ENCODE measurements around the gene A2M.

Gene A2M

DNA sequence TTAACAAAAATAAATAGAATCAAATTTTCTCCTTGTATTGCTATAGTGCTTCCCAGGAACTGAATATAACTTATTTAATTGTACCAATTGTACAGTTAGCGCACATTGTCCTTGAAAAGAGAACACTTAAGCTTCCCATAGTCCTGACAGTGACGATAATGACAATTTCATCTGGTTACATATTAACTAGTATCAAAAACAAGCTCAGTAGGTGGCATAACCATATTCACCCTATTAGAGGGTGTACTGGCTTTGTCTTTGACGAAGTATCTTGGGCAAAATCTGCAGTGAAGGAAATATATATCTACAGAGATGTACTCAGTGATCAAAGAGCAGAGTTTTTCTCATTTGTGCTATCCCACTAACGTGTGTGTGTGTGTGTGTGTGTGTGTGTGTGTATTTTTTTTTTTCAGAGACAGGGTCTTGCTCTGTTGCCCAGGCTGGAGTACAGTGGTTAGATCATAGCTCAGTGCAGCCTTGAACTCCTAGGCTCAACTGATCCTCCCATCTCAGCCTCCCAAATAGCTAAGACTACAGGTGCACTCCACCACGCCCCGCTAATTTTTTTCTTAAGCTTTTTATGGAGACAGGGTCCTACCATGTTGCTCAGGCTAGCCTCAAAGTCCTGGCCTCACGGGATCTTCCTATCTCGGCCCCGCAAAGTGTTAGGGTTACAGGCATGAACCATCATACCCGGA lies 4.9 kb upstream of the A2M start:
- DNase-seq, result no peak

DNA sequence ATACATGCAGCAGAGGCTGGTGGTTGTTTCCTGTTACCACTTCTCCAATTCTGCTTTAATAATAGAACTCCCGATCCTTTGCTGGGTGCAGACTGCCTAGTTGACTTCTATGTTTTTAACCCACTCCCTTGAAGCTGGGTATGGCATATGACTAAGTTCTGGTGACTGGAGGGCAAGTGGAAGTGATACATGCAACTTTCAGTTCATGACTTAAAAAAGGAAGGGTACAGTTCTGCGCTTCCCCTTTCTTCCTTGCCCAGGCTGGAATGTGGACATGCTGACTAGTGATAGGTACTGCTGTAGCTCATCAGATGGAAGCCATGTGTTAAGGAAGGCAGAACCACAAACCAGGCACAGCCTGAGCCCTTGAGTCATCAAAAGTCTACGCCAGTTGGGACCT lies 2.4 kb upstream of the A2M start:
- no peak for DNase-seq

DNA sequence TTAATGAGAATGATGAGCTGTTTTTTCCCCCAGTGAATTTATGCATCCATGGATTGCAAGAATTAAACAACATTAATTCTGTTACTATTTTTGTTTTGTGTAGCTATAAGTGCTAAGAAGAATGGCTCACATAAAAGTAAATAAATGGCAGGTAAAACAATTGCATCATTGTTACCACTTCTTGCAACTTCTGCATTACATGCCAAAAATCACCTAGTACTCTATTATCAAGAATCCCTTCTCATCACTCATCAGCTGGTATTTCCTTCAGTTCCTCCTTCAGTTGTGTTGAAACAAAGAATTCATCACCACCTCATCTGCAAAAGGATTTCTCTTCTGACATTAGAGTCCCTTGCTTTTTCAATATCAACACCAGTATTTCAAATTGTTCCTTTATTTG lies 773 bp downstream of the A2M start:
- DNase-seq, result no peak

GRCh38 chr12:9113987-9114309 lies 1.8 kb downstream of the A2M start:
- no peak for DNase-seq

- no peak for DNase-seq
Observed at GRCh38 chr12:9113296-9113986, 2.3 kb downstream of the A2M start.

- no peak for DNase-seq
Observed at GRCh38 chr12:9112076-9112853, 3.5 kb downstream of the A2M start.

- no peak for DNase-seq
Observed at GRCh38 chr12:9111525-9111924, 4.2 kb downstream of the A2M start.

GRCh38 chr12:9109737-9110491 lies 5.8 kb downstream of the A2M start:
- no peak for DNase-seq

DNA sequence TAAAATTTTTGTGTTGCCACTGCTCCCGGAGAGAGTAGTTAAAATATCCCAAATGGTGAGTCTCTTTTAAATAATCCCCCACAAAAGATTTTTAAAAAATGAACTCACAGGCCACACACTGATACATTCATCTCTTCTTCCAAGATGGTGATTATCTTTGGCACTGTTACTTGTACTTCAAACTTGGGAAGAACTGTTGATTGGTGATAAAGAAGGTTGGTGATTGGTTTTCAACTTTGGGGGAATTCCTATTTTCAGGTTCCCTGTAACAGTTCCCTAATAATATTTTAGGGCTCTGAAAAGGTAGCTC lies 6.6 kb downstream of the A2M start:
- no peak for DNase-seq

DNA sequence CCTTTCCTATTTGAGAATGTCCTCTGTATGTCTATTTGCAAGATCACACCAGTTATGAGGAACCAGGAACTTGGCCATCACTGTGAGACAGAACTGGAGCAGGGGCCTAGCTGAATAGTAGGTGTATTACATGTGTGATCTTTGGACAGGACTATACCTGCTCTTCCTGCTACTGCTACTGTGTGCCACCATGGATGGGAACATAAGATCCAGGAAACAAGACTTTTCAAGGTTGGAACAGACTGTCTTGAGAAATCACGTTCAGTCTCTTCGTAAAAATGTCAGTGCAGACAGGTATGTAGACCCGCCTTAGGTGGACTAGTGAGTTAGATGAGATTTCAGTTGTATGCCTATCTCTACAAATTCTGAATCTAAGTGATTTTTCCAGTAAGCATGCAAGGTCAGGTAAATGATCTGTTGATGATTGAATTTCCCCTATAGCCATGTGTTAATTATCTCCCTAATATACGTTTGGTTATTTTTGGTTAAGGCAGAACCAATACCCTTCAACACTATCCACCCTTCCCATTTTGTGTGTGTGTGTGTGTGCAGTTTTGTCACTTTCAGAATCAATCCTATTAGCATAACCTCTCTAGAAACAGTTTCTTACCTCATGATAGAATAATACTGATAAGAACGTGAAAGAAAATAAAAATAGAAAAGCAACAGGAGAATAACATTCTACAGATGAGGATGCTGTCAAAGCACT lies 7.1 kb downstream of the A2M start:
- DNase-seq, result no peak

- DNase-seq, result no peak
Observed at GRCh38 chr12:9107542-9107873, 8.2 kb downstream of the A2M start.

DNA sequence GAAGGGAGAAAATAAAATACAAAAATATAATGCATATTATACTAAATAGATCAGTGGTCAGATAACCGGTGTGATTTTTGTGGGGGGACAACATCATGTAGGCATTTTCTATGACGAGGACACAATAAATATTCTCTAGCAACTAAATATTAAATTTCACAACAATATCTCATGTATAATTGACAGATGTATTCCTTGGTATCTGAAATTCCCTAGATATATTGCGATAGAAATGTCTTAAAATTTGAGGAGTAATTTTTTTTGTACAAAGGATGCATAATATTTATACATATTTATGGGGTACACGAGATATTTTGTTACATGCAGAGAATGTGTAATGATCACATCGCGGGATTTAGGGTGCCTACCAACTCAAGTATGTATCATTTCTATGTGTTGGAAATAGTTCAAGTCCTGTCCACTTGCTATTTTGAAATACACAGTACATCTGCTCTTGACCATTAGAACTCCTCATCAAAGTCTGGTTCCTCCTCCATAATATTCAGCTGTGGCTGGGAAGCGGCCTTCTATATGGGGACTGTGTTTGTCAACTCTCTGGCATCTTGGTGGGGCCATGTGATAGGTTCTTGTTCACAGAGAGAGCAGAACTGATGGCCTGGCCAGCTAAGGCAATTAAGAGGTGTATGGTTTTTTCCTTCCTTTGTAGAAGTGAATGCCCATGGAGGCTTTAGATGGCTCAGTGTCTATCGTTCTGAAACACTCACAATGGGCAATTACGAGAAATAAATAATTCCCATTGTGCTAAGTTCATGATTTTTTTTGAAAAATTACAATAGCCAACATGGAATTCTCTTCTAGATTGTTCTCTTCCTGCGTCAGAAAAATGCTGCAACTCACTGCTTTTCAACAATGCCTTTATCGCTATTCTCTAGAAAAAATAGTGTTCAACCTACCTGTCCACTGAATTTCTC lies 8.8 kb downstream of the A2M start:
- DNase-seq, result no peak

DNA sequence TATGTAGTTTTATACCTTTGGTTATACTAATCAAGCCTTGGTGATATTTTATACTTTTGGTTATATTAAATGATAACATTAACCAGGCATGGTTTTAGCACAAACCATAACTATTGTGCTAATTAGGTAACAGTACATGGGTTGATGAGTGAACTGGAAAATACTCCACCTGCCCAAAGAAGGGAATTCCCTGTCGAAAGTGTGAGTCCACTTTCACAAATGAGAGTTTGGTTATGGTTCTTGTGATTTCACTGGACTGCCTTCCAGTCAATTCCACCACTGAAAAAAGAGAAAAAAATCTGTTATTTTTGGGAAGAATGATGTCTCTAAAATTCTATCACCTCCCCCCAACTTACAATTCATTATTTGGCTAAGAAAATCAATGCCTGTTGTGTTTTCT lies 9.7 kb downstream of the A2M start:
- no peak for DNase-seq

DNA sequence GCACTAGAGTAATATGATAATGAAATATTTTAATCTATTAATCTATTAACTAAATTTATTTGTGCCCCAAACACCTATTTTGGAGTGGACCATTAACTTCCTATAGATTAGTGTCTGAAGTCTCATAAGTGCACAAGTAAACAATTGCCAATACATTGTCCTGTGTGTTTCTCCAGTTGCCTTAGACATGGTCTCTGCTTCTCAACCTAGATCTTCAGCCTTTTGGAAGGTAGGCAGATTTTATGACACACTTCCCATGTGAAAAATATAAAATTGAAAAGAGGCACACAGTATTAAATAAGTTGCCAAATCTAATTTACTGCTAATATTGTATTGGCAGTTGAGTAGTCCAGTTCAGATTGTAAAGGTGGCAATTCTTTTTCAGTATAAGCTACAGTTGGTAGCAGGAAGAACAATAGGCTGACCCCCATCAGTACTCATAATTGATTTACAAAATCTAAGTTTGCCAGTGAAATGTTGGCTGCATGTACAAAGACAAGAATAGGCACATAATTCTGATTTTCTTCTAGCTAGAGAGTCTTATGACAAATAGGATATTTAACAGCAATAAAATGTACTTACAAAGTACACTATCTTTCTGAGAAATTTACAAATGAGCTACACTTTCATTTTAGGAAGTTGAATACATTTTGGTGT lies 10.8 kb downstream of the A2M start:
- no peak for DNase-seq

DNA sequence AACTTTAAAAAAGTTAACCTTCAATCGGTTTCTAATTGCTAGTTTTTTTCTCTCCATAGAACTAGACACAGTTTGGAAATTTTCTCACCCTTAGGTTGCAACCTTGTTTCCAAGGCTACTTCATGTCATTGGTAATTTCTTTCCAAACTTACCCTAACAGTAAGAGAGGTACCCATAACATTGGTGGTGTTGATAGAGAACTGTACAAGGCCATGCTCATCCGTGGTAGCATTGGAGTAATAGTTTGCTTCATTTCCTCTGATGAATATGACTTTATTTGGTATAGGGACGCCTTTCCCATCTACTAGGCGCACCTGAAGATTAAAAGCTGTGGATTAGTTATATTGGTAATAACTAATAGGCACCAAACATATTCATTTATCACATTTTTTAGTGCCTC lies 11.6 kb downstream of the A2M start:
- DNase-seq, result no peak

GRCh38 chr12:9103050-9103849 lies 12.5 kb downstream of the A2M start:
- DNase-seq, result no peak

DNA sequence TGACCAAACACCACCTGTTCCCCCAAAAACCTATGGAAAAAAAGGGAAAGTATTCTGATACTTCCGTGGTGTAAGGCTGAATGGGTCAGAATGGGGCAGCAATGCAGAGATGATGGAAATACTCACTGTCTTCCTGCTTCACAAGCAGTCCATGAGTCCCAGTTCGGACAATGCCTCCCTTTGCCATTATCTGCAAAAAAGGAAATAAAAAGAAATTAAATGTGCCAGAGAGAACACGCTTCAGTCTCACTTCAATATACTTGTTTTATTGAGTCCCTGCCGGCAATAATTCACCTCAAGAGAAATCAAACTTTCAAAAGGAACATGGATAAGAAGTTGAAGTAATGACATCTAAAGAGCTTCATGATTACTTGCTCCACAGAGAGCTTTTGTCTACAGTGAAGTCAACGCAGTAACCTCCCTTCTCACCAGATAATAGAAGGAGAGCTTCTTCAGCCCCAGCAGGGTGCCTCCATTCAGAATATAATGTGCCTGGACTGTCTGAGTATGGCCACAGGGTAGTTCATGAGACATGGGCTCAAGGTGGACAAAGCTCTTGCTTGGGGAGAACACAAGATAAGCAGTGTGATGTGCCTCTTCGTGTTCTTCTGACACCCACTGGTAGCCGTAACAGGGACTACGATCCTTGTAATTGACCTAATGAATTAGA lies 14.6 kb downstream of the A2M start:
- DNase-seq, result no peak

DNA sequence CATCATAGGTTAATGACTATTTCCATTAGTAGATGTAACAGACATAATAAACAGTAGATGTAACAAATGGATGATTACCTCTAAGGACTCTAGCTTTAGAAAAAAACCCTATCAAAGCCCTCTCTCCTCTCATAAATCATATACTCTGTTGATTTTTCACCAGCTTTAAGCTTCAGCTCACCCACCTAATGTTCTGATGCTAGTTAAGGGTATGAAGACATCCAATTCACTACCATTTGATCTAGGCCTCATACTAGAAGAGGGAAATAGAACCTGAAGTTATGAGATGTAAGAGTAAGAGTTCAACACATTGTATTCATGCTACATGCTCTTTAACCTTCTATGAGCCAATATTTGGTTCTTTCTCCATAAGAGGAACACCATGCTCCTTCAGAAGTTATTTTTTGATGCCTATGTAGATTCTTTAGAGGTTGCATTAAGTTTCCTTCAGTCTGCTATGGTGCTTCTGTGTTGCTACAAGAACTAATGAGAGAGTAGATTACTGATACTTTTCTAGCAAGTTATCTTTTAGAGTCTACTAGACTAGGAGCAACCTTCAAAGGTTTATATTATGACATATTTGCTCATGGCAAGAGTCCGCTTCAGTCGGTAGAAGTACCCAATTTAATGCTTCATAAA lies 16.0 kb downstream of the A2M start:
- DNase-seq, result no peak

- DNase-seq, result no peak
Observed at GRCh38 chr12:9098463-9099026, 17.2 kb downstream of the A2M start.

Data from stimulated activated CD4-positive, alpha-beta T cell treated with anti-CD3 and anti-CD28 coated beads, Interleukin-2, amount 100 ng/mL, for 48 hours (primary cell).